ENCODE results near the gene PTTG1IP.

The PTTG1IP gene

GRCh38 chr21:44903050-44903685 lies 29.7 kb upstream of the PTTG1IP start:
- no peak for DNase-seq (ENCODE audit: extremely low read depth, low read depth)
- no peak overlapping the region for H3K4me3 ChIP-seq (replicated peaks; ENCODE audit: low read depth, low read length)
- no peak for TF ChIP-seq CTCF (IDR thresholded peaks at IDR 0.05; ENCODE audit: low read depth, low read length, missing control alignments)

- H3K4me3 ChIP-seq (replicated peaks; ENCODE audit: low read depth, low read length) = no peak overlapping the region
- no peak for DNase-seq (ENCODE audit: extremely low read depth, low read depth)
- no peak for TF ChIP-seq CTCF (IDR thresholded peaks at IDR 0.05; ENCODE audit: low read depth, low read length, missing control alignments)
Observed at GRCh38 chr21:44902268-44903049, 29.0 kb upstream of the PTTG1IP start.

- H3K4me3 ChIP-seq (replicated peaks; ENCODE audit: low read depth, low read length) = no peak overlapping the region
- no peak for TF ChIP-seq CTCF (IDR thresholded peaks at IDR 0.05; ENCODE audit: low read depth, low read length, missing control alignments)
- no peak for DNase-seq (ENCODE audit: extremely low read depth, low read depth)
Observed at GRCh38 chr21:44901391-44902074, 28.0 kb upstream of the PTTG1IP start.

GRCh38 chr21:44900559-44901251 lies 27.2 kb upstream of the PTTG1IP start:
- H3K4me3 ChIP-seq (replicated peaks; ENCODE audit: low read depth, low read length) = no peak overlapping the region
- TF ChIP-seq CTCF (IDR thresholded peaks at IDR 0.05; ENCODE audit: low read depth, low read length, missing control alignments) = no peak
- DNase-seq (ENCODE audit: extremely low read depth, low read depth) = no peak

- H3K4me3 ChIP-seq (replicated peaks; ENCODE audit: low read depth, low read length) = no peak overlapping the region
- TF ChIP-seq CTCF (IDR thresholded peaks at IDR 0.05; ENCODE audit: low read depth, low read length, missing control alignments) = no peak
- no peak for DNase-seq (ENCODE audit: extremely low read depth, low read depth)
Observed at GRCh38 chr21:44899768-44900558, 26.5 kb upstream of the PTTG1IP start.
